Measurements from ENCODE around the gene EXOC3. TPM values are rescaled to one million over a fixed set of nuclear protein-coding genes. Genes with fewer than 3 reads are reported as not detected.

Gene EXOC3
- total RNA-seq (2022; extraction: Qiagen RNA extraction; ENCODE audit: low read depth) = 28.6 to 33.9 TPM (median 31.2 TPM) in 5 replicates

GRCh38 chr5:442335-443238 lies at the start of gene EXOC3:
Gene EXOC3 (plus strand): TSS chr5:443176. CDS start chr5:446206, 3,030 bp downstream.

Other genes starting within 250 kb of the EXOC3 start
- gene CCDC127, start 225.0 kb upstream of the EXOC3 start, total RNA-seq (2022; extraction: Qiagen RNA extraction; ENCODE audit: low read depth) = 5.7 to 6.6 TPM (median 6.3 TPM) in 5 replicates
- 92.2 to 128 TPM (median 120 TPM) in 5 replicates for gene SDHA, start 224.9 kb upstream of the EXOC3 start, total RNA-seq (2022; extraction: Qiagen RNA extraction; ENCODE audit: low read depth)
- 146 to 197 TPM (median 186 TPM) in 5 replicates for gene PDCD6, start 171.5 kb upstream of the EXOC3 start, total RNA-seq (2022; extraction: Qiagen RNA extraction; ENCODE audit: low read depth)
- gene AHRR, start 121.5 kb upstream of the EXOC3 start, total RNA-seq (2022; extraction: Qiagen RNA extraction; ENCODE audit: low read depth) = 3.6 to 4.9 TPM (median 4.0 TPM) in 5 replicates
- gene SLC9A3, start 81.3 kb downstream of the EXOC3 start, total RNA-seq (2022; extraction: Qiagen RNA extraction; ENCODE audit: low read depth) = 1.4 to 2.5 TPM (median 2.3 TPM) in 5 replicates
- gene CEP72, start 169.2 kb downstream of the EXOC3 start, total RNA-seq (2022; extraction: Qiagen RNA extraction; ENCODE audit: low read depth) = 6.5 to 12.4 TPM (median 10.8 TPM) in 5 replicates

Data from A549 treated with ZK216348 at 1 μM for 4 hours (cell line).